HG03196 (cell line): ENCODE data around the gene BABAM2.

Experiments
- ATAC-seq: cut with Tn5 transposase; IDR thresholded peaks from one replicate; pipeline ENCODE4 v1.9.1; 2021; ENCODE audit not compliant: unreplicated experiment

Gene BABAM2

GRCh38 chr2:28336982-28337627 is 446.6 kb downstream of the BABAM2 start:
- ATAC-seq = no peak

- ATAC-seq = no peak
These were observed 447.7 kb downstream of the BABAM2 start for GRCh38 chr2:28338046-28338817.

- ATAC-seq = no peak
These were observed 448.3 kb downstream of the BABAM2 start for GRCh38 chr2:28338831-28339321.

GRCh38 chr2:28339516-28340175 is 449.1 kb downstream of the BABAM2 start:
- no peak for ATAC-seq

GRCh38 chr2:28340312-28341202 is 450.0 kb downstream of the BABAM2 start:
- no peak for ATAC-seq

- ATAC-seq = no peak
These were observed 450.8 kb downstream of the BABAM2 start for GRCh38 chr2:28341208-28341891.

- no peak for ATAC-seq
These were observed 451.8 kb downstream of the BABAM2 start for GRCh38 chr2:28342081-28342967.

- no peak for ATAC-seq
These were observed 452.8 kb downstream of the BABAM2 start for GRCh38 chr2:28343184-28343942.

- ATAC-seq = no peak
These were observed 453.6 kb downstream of the BABAM2 start for GRCh38 chr2:28343971-28344715.

- no peak for ATAC-seq
These were observed 454.3 kb downstream of the BABAM2 start for GRCh38 chr2:28344756-28345373.

GRCh38 chr2:28345619-28346018 is 455.1 kb downstream of the BABAM2 start:
- no peak for ATAC-seq

- ATAC-seq = no peak
These were observed 456.1 kb downstream of the BABAM2 start for GRCh38 chr2:28346587-28346986.

GRCh38 chr2:28347193-28347592 is 456.7 kb downstream of the BABAM2 start:
- no peak for ATAC-seq

- no peak for ATAC-seq
These were observed 457.1 kb downstream of the BABAM2 start for GRCh38 chr2:28347596-28347995.

GRCh38 chr2:28348149-28348567 is 457.6 kb downstream of the BABAM2 start:
- ATAC-seq = no peak

GRCh38 chr2:28348921-28349320 is 458.4 kb downstream of the BABAM2 start:
- ATAC-seq = no peak

- ATAC-seq = no peak
These were observed 459.1 kb downstream of the BABAM2 start for GRCh38 chr2:28349546-28350165.
